HG03095 (cell line): Measurements from ENCODE around the gene GZF1.

Experiments
- ATAC-seq: cut with Tn5 transposase; IDR thresholded peaks from one replicate; pipeline ENCODE4 v1.9.1; 2021; ENCODE audit warnings: moderate library complexity; ENCODE audit not compliant: unreplicated experiment

GZF1 gene

DNA sequence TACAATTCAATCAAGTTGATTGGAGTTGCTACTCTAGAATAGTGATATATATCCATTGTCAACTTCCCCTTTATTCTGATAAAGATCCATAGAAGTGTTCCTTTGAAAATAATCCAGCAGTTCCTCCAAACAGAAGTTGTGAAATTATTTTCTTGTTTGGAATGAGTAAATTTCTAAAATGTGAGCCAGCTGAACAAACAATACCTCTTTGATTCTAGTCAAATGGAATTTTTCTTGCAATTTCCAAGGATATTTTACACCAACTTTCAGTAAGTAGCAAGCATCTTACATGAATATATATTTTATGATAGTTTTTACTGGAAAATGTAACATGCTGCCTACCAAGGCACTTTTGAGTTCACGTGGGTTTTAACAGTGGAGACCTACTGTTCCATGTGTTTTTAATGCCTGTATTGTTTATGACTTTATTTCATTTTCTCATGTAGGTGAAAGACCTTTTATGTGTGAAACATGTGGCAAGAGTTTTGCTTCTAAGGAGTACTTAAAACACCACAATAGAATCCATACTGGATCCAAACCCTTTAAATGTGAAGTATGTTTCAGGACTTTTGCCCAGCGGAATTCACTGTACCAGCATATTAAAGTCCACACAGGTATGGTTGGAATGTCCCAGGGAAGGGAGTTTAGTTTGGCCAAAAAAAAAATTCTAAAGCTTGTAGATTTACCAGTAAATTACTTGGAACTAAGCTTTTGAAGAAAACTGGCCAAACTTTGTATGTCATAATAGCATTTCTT is 6.5 kb downstream of the GZF1 start:
- ATAC-seq, result no peak

DNA sequence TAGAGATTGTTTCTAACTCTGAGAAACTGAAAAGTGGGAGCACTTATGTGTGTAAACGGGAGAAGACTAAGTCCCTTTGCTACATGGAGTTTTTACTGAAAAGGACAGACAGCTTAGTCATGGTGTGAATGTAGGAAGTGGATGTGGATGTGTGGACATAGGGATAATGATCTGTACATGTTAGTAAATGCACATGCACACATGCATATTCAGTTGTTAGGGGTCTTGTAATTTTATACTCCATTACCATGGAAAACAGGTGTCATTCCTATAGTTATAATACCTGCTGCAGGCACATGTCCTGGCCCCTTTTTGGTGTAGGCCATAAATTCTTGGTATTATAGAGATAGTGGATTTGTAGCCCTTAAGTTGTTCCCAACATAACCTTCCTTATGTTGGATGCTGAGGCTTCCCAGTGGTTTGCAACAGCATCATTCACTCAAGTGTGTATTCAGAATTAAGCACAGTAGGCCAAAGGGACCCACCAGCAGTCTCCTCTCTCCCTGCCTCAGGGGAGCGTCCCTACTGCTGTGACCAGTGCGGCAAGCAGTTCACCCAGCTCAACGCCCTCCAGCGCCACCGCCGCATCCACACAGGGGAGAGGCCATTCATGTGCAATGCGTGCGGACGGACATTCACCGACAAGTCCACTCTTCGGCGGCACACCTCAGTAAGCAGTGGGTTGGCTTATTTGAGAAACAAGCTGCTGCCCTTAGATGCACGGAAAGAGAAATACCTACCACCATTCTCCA is 7.3 kb downstream of the GZF1 start:
- no peak for ATAC-seq

DNA sequence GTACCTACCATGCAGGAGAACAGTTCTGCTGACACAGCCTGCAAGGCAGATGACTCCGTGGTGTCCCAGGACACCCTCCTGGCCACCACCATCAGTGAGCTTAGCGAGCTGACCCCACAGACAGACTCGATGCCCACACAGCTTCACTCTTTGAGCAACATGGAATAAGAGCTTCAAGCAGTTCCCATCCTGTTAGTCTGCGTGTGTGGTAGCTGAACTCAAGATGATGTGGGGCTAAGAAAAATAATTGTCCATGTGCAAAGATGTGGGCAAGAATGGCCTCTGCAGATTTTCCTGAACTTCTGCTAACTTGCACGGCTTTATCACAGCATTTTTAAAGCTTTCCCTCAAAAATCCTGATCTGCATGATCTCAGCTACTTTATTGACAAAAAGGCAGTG is 8.3 kb downstream of the GZF1 start:
- ATAC-seq, result no peak

DNA sequence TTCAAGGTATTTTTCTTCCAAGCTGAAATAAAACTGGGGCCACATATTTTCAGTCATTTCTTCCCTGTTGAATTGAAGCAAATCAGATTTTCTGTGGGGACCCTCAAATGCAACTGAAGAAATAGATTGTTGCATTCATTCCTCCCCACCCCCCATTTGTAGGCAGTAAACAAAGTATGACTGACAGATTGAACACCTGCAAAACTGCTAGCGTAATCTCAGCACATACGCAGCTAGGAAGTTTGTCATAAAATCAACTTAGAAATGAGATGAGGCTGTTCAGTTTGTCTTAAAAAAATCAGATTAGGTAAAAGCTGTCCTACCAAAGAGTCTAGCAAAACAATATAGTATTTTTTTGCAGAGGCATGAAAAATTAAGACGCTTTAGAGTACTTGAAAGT is 8.9 kb downstream of the GZF1 start:
- no peak for ATAC-seq

DNA sequence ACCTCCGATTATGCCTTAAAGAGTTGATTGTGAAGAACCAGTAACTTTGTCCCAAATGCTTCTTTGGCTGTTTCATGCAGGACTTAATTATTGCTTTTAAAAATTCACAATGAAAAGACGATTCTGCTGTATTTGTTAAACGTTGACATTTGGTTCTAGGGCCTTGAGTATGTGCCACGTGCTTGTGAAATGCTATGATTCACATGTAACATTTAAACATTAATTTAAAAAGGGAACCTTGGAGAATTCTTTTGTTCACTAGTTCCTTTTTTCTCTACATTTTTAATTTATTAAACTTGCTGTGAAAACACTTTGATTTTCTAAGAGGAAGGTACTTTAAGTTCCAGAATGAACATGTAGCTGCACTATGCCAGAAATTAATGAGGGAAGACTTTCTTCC is 9.5 kb downstream of the GZF1 start:
- ATAC-seq, result no peak

DNA sequence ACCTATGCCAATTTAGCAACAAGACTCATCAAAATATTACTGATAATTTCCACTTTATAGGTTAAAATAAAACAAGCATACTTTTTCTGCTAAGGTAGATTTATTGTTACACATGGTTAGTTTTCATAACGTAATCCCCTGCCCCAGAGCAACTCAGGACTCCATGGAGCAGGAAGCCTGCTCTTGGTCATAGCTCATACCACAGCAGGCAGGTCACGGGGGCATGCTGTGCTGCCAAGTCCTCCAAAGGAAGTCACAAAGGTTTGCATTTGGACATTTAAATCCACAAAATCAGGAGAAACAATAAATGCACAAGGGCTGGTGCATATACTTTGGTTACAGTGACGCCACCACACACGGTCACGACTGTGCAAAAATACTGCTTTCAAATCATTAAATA is 12.5 kb downstream of the GZF1 start:
- ATAC-seq, result no peak

DNA sequence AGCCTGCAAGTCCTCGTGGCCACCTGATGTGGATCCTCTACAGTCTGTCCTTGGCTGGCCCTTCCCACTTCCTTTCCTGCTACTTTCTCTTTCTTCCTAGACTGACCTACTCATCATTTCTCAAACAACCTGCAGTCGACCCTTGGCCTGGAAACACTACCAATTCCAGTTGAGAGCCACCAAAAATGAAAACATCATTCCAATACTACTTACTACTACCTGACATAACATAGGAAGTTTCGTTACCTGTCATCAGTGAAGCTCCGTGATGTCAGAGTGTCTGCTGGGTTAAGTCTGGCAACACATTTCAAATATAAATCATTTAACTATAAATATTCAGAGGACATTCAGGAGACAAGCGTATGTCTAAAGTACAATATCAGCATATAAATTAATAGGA is 13.8 kb downstream of the GZF1 start:
- no peak for ATAC-seq

DNA sequence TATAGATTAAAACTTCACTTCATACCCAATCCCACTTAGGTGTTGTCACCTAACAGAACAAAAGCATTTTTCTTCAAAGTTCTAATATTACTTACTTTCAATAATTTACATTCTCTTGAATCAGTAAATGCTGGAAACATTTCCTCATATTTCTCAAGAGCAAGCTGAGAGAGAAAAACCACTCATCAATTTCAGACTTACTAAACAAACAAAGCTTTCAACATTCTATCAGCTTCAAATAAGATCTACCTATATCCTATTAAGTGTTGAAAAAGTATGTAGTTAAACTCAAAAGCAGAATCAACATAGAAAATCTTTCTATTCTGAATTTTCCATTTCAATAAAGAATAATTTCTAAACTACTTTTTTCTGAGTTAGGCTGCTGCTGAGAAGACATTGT is 17.8 kb downstream of the GZF1 start:
- ATAC-seq, result no peak

DNA sequence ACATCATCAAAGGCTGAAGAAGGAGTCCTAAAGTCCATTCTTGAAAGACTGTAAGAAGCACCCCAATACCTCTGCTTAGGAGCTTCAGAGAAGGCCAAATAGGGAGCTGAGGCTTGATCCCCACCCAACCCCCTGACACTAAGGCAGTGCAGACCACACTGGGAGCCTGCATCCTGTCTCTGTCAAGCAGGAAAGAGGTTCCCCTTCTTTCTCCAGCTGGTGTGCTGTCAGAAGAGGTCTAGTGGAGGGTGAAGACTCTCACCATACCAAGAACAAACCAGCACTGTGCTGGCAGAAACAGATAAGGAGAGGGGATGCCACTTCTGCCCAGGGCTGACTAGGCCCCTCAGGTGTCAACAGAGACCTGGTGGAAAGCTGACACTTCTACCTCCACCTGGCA is 19.9 kb downstream of the GZF1 start:
- no peak for ATAC-seq

DNA sequence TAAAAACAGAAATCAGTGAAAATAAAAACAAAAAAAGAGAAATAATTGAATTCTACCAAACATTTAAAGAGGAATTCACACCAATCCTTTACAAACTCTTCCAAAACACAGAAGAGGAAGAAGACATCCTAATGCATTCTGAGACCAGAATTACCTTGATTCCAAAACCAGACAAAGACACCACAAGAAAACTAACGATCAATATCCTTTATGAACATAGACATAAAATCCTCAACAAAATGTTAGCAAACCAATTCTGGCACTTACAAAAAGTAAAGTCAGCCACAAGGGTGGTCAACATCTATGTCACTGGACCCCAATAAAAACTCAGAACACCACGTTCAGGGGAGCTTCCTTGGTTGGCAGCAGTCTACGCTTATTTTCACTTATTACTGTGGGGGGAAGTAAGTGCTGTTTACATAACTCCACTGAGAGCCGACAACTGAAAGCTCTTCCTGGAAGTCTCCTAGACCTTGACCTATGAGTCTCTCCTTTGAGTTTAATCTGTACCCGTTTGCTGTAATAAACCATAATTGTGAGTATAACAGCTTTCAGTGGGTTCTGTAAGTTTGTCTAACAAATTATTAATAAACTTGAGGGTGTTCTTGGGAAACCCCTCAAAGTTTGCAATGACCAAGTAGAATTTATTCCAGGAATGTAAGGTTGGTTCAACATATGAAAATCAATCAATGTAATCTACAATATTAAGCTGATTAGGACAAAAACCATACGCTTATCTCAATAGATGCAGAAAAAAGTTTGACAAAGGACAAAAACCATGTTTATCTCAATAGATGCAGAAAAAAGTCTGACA is 24.5 kb downstream of the GZF1 start:
- ATAC-seq, result no peak

DNA sequence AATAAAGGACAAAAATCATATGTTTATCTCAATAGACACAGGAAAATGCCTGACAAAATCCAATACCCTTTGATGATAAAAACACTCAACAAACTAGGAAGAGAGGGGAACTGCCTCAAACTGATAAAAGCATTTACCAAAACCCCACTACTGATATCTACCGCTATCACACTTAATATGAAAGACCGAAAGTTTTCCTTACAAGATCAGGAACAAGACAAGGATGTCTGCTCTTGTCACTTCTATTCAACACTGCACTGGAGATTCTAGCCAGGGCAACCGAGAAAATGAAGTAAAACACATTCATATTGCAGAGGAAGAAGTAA is 25.1 kb downstream of the GZF1 start:
- no peak for ATAC-seq

DNA sequence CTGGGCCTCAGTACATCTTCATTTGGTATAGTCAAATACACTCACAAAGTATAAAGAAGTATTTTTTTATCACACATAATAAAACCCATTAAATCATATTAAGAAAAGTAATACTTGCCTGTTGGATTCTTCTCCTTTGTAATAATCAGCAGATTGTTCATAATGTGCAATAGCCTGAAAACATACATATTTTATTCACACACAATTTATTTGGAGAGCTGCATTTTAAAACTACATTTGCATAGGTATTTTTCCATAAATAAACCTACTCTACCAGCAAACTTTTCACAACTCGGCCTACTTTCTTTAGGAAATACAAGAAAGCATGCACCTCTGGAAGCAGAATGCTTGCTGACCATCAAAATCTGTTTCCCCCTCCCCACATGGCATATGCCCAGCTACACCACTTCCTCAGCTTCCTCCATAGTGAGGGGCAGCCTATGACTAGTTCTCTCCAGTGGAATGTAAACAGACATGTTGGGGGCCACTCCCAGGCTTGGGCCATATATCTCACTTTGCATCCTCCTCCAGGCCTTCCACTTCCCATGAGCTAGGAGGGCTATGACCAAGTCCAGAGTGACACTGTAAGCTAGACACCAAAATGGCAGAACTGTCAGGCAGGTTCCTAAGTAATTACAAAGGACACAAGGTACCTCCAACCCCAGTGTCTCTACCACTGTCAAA is 28.3 kb downstream of the GZF1 start:
- ATAC-seq, result no peak

DNA sequence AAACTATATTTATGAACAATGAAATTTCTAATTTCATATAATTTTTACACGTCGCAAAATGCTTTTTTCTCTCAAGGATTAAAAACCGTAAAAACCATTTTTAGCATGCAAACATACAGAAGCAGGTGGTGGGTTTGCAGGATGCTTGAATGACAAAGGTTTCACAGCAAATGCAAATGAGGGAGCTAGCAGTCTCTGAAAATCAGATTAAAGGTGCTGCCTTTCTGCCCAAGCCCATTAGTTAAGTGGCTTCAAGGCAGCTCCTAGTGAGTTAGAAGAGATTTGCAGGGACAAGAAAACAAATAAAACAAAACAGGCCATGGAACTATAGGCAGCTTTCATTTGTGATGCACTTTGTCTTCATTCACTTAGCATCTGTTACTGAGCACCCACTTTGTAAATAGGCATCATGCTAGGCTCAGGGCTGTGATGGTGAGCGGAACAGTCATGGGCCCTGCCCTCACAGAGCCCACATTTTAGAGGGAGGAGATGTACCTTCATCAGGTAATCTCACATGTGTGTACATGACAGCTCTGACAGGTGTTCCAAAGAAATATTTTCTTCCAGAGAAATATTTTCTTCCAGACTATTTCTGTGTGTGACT is 29.8 kb downstream of the GZF1 start:
- no peak for ATAC-seq

DNA sequence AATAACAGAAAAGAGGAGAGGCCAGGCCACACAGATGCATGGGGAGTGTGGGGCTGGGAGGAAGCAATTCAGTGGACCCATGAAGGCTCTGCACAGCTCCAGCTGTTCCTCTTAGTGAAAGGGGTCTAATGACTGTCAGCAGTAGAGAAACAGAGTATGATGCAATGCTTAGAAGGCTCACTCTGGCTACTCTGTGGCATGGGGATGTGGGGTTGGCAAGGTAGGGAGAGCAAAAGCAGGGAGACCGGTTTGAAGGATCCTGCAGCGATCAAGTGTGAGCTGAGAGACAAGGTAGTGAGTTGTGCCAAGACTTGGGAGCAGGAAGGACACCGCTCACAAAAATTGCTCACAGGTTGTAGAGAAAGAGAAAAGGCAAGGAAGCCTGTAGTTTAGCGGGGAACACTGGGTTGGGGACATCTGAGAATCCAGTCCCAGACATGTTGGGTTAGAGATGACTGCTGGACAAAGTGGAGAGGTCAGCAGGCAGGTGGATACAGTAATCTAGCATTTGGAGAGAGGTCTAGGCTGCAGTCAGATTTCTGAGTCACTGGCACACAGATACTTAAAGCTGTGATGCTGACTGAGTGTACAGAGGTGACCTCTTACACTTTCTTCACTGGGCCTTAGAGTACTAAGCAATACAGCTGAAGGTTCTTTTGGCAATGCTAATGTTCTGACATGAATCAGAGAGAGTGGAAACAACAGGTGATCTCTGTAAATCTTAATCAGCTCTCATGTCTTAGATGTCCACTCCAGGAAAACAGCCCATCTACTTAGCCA is 32.2 kb downstream of the GZF1 start:
- ATAC-seq, result no peak

DNA sequence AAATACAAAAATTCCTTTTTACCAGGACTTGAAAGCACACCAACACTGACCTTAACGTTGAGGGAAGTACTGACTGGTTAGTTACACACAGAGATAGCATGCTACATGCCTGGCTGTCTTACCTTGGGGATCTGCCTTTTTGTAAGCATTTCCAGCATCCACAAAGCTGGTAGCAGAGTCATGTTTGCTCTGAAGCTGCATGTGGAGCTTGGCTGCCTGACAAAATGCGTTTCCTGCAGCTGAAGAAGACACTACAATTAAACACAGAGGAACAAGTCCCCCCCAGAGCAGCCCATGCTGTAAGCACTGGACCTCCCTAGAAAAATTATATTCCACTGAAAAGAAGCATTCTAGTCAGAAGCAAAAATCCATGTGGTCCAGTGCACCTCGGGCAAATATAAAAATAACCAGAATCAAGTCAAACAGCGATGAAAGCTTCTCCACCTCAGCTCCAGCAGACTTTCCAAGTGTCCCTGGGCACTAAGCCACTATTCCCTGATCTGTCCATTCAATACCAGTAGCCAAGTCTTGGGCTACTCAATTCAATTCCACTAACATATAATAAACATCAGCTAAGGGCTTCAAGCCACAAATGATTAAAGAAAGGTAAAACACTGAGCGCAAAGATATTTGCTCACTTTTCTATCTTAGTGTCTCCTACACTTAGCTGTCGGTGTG is 35.1 kb downstream of the GZF1 start:
- no peak for ATAC-seq

DNA sequence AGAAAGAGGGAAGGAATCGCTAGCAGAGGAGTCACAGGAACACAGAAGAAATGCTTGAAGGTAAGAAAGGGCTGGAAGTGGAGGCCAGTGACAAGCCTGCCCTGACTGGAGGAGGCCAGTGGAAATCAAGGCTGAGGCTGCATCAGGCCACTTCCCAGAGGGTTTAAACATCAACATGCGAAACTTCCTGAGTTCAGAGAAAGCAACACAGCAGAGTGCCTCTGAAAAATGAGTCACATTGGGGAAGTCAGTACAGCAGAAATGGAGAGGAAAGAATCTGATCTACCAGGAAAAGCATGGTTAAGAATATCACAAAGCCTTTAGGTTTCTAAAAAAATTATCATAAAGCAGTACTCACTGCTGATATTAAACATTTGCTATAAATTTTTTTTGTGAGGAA is 36.0 kb downstream of the GZF1 start:
- ATAC-seq, result no peak

DNA sequence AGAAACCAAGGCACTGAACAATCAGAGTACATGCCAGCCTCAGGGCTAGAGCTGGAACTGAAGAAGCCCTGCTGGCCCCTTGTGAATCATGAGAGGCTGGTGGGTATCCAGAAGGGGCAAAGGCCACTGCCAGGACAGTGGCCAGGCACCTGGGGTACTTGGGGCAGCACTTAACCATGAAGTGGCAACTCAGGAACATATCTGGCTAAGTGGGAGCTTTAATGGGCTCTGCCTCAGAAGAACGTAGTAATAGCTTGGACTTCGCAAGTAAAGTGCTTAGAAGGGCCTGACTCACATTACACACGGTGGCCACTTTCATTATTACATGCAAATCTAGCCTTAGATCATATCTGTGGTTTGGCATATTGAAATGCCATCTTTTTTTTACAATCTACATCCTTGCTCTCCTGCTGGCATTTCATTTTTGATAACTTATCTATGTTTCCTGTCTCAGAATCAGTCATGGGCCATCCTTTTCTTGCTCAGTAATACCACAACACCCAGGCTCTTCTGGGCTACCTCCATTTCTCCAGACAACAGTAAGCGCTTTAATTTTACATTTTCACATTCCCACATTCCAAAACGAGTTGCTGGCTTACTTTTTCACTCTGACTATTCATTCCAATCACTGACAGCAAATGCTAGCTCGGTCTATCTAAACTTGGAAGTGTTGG is 37.7 kb downstream of the GZF1 start:
- ATAC-seq, result no peak

DNA sequence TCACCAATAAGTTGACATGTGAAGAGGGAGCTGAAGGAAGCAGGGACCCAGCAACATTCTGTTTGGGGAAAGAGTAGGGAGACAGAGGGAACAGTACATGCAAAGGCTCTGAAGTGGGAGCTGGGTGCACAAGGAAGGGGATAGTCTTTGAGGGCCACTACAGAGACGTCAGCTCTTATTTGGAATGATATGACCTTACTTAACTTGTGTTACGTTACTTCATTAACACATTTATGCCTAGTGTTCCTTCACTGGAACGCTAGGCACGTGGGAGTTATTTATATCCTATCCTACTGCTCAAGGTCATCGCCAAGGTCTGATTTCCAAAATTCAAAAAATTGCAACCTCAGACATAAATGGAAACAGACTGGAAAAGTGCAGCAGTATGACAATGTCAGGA is 39.1 kb downstream of the GZF1 start:
- ATAC-seq, result no peak

DNA sequence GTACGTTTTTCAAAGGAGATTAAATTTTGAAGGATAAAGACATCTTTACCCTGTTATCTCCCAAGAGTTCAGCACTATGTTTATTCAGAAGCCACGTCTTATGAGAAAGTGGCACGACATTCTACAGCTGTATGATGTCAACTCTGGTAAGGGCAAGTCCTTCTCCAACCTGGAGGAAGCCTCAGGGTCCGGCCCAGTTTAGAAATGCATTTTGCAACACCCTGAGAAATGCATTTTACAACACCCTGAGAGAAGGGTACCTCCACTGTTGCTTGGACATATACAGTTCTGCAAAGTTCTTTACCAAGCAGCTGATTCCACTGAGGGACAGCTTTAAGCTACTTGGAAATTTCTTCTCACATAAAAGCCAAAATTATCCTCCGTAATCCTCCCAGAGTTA is 41.8 kb downstream of the GZF1 start:
- ATAC-seq, result no peak
